ENCODE measurements around the gene PRPSAP2. TPM values are rescaled to one million over a fixed set of nuclear protein-coding genes. Genes with fewer than 3 reads are reported as not detected.

PRPSAP2 gene
- 13.6 and 14.2 TPM in 2 replicates for total RNA-seq

GRCh38 chr17:18857864-18858566 is at the start of gene PRPSAP2:
TSS of gene PRPSAP2 (plus strand) at chr17:18858131. CDS start at chr17:18865834, 7,703 bp downstream.

GRCh38 chr17:18951941-18952842 is 94.3 kb downstream of the PRPSAP2 start, which contains the start of gene SLC5A10:
TSS of gene SLC5A10 (plus strand) at chr17:18952165. CDS start at chr17:18952206, 41 bp downstream.

Other genes starting within 250 kb of the PRPSAP2 start
- gene TBC1D28, start 213.7 kb upstream of the PRPSAP2 start, total RNA-seq: not detected in 2 replicates
- gene FOXO3B, start 175.8 kb upstream of the PRPSAP2 start, total RNA-seq: 6.2 and 7.1 TPM in 2 replicates
- gene FBXW10, start 114.1 kb upstream of the PRPSAP2 start, total RNA-seq: 0.10 TPM in 1 of 2 replicates, not detected in the other
- gene TVP23B, start 76.9 kb upstream of the PRPSAP2 start, total RNA-seq: 29.6 and 30.2 TPM in 2 replicates
- not detected in 2 replicates for gene SLC5A10, start 94.0 kb downstream of the PRPSAP2 start, total RNA-seq
- 2.3 and 3.1 TPM in 2 replicates for gene FAM83G, start 146.6 kb downstream of the PRPSAP2 start, total RNA-seq
- 1.3 and 1.4 TPM in 2 replicates for gene GRAP, start 188.8 kb downstream of the PRPSAP2 start, total RNA-seq